ENCODE measurements around the gene AQP1. TPM values are rescaled to one million over a fixed set of nuclear protein-coding genes. Genes with fewer than 3 reads are reported as not detected.

AQP1 gene
- total RNA-seq, 1 donor from 2014 or later, result 1,132 TPM

GRCh38 chr7:30898411-30898810 lies 13.2 kb upstream of the AQP1 start:
- Histone ChIP-seq H3K9me3 (no peaks in the 10 kb centered on the region), H3K4me3 (no peak overlapping the region), H3K27me3 (no peaks in the 10 kb centered on the region), H3K27ac (peak overlapping the region; percentile 78), H3K4me1 (peaks cover 52% of the 10 kb centered on the region), H3K36me3 (no peaks in the 10 kb centered on the region)
- no peak for ATAC-seq
- intact Hi-C loops (cut with DNase I), result no loop called here
- DNase-seq, result no peak
- TF ChIP-seq, protein P1, sequence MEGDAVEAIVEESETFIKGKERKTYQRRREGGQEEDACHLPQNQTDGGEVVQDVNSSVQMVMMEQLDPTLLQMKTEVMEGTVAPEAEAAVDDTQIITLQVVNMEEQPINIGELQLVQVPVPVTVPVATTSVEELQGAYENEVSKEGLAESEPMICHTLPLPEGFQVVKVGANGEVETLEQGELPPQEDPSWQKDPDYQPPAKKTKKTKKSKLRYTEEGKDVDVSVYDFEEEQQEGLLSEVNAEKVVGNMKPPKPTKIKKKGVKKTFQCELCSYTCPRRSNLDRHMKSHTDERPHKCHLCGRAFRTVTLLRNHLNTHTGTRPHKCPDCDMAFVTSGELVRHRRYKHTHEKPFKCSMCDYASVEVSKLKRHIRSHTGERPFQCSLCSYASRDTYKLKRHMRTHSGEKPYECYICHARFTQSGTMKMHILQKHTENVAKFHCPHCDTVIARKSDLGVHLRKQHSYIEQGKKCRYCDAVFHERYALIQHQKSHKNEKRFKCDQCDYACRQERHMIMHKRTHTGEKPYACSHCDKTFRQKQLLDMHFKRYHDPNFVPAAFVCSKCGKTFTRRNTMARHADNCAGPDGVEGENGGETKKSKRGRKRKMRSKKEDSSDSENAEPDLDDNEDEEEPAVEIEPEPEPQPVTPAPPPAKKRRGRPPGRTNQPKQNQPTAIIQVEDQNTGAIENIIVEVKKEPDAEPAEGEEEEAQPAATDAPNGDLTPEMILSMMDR (IDR thresholded peaks at IDR 0.05), result no peak

DNA sequence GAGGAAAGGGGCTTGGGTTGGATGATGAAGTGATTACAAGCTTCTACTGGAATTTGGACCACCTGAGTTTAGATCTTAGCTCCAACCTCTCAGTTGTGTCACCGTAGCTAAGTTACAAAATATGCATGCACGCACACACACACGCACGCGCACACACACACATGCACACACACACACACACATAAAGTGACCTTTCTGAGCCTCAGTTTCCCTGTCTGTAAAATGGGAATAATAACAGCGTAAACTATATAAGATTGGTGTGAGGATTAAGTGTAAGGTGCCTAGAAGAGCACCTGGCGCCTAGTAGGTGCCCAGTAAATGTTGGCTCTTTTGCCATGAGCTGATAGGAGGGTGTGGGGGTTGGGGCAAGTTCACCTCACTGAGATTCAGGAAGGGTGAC lies 12.6 kb upstream of the AQP1 start:
- H3K27me3 ChIP-seq, result no peaks in the 10 kb centered on the region
- H3K27ac ChIP-seq, result peak overlapping the region; percentile 82
- no peaks in the 10 kb centered on the region for H3K9me3 ChIP-seq
- intact Hi-C loops (cut with DNase I), result no loop called here
- no peak overlapping the region for H3K4me3 ChIP-seq
- DNase-seq, result no peak
- H3K36me3 ChIP-seq, result no peaks in the 10 kb centered on the region
- TF ChIP-seq, protein P1 (IDR thresholded peaks at IDR 0.05), result no peak
- H3K4me1 ChIP-seq, result peaks cover 45% of the 10 kb centered on the region
- no peak for ATAC-seq

- DNase-seq (no peak), ATAC-seq (no peak)
- Histone ChIP-seq H3K27ac (peak overlapping the region; percentile 82), H3K27me3 (no peaks in the 10 kb centered on the region), H3K4me1 (peaks cover 41% of the 10 kb centered on the region), H3K9me3 (no peaks in the 10 kb centered on the region), H3K4me3 (no peak overlapping the region), H3K36me3 (no peaks in the 10 kb centered on the region)
- TF ChIP-seq, protein P1 (IDR thresholded peaks at IDR 0.05), result no peak
- intact Hi-C loops (cut with DNase I), result no loop called here
These were observed 12.0 kb upstream of the AQP1 start for GRCh38 chr7:30899630-30900029.

DNA sequence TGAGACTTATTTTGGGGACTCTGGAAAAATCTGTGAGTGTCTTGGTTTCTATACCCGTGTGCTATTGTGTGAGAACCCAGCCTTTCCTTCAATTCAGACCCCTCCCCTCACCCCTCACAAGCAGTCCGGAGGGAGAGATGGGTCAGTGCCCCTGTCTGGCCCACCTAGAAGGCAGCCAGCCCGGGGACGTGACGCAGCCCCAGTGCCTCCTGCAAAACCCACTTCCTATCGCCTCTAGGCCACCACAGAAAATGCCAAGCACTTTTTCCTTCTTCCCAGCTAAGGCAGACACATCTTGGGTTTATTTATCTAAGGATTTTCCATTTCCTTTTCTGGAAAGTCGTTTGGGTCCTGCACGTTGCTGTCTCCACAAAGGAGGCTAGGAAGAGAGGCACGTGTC lies 11.6 kb upstream of the AQP1 start:
- no peaks in the 10 kb centered on the region for H3K27me3 ChIP-seq
- intact Hi-C loops (cut with DNase I), result no loop called here
- ATAC-seq (no peak), DNase-seq (no peak)
- no peak overlapping the region for H3K4me3 ChIP-seq
- H3K27ac ChIP-seq, result peak overlapping the region; percentile 82
- H3K9me3 ChIP-seq, result no peaks in the 10 kb centered on the region
- TF ChIP-seq, protein P1 (IDR thresholded peaks at IDR 0.05), result no peak
- peaks cover 41% of the 10 kb centered on the region for H3K4me1 ChIP-seq
- H3K36me3 ChIP-seq, result no peaks in the 10 kb centered on the region

DNA sequence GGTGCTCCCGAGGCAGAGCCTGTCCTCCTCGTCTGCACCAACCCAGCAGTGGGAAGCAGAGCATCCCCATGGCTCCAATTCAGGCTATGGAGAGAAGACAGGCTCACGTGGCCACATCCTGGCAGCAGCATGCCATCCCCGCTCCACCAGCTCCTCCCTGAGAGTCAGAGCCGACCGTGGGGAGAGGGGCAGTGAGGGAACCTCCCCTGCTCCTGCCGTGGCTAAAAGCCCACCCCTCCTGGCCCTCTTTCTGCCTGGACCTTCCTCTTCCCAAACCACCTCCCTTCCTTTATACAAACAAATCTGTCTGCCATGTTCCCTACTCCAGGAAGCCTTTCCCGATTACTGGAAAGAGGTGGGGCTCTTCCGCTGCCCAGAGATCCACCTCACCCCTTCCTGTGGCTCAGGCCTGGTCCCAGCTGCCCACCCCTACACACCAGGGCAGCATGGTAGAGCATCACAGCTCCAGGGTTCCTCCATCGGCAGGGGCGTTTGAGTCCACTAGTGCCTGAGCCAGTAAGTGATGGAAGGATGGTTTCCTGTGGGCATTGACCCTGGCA lies 10.8 kb upstream of the AQP1 start:
- no peak for DNase-seq

More for the DNA sequence above, 10.8 kb upstream of the AQP1 start:
- H3K4me3 ChIP-seq, result no peak overlapping the region
- TF ChIP-seq, protein P1 (IDR thresholded peaks at IDR 0.05), result no peak
- no peaks in the 10 kb centered on the region for H3K36me3 ChIP-seq
- no peaks in the 10 kb centered on the region for H3K9me3 ChIP-seq
- no peaks in the 10 kb centered on the region for H3K27me3 ChIP-seq
- intact Hi-C loops (cut with DNase I), result no loop called here
- peak; percentile 9 for ATAC-seq
- peaks cover 41% of the 10 kb centered on the region for H3K4me1 ChIP-seq
- H3K27ac ChIP-seq, result peak overlapping the region; percentile 82

All from upper lobe of right lung (tissue), 1 donor.